GM23338 (cell line): Measurements from ENCODE around the gene CIAO3. TPM values are rescaled to one million over a fixed set of nuclear protein-coding genes. Genes with fewer than 3 reads are reported as not detected.

Source experiments
- ATAC-seq: fragments of 200-7000 bp; cut with Tn5 transposase; 3 replicates; pipeline ENCODE4 v1.9.1; 2020
- DNase-seq: peaks from one replicate; pipeline ENCODE4 v3.0.0-alpha.2; 2015; ENCODE audit warnings: low spot score
- H2AFZ ChIP-seq: fragments of 200-600 bp; sonication (generic); 2 replicates; pipeline ENCODE4 v1.8.0; 2016; ENCODE audit warnings: antibody characterized with exemption, mild to moderate bottlenecking, moderate library complexity
- H3F3A ChIP-seq: fragments of 200-600 bp; sonication (generic); replicated peaks from 2 replicates; pipeline ENCODE4 v1.8.0; 2017; ENCODE audit warnings: antibody characterized with exemption, mixed run types, low read depth
- H3K27ac ChIP-seq: fragments of 200-600 bp; sonication (generic); 2 replicates; pipeline ENCODE4 v1.6.1; 2016; ENCODE audit warnings: low read depth
- H3K27me3 ChIP-seq: fragments of 200-600 bp; sonication (generic); 2 replicates; pipeline ENCODE4 v1.8.0; 2016; ENCODE audit warnings: mild to moderate bottlenecking, mixed run types, moderate library complexity; ENCODE audit not compliant: insufficient read depth
- H3K36me3 ChIP-seq: fragments of 200-600 bp; sonication (generic); 2 replicates; pipeline ENCODE4 v1.8.0; 2016; ENCODE audit warnings: mild to moderate bottlenecking; ENCODE audit not compliant: insufficient read depth
- H3K4me1 ChIP-seq: fragments of 200-600 bp; sonication (generic); 2 replicates; pipeline ENCODE4 v1.8.0; 2016; ENCODE audit warnings: mild to moderate bottlenecking, moderate library complexity; ENCODE audit not compliant: insufficient read depth
- H3K4me2 ChIP-seq: fragments of 200-600 bp; sonication (generic); 2 replicates; pipeline ENCODE4 v1.7.1; 2017; ENCODE audit warnings: mixed run types
- H3K4me3 ChIP-seq: fragments of 200-600 bp; sonication (generic); 2 replicates; pipeline ENCODE4 v1.6.1; 2016; ENCODE audit warnings: mixed run types
- H3K79me2 ChIP-seq: fragments of 200-600 bp; sonication (generic); replicated peaks from 2 replicates; pipeline ENCODE4 v1.8.0; 2017; ENCODE audit warnings: mild to moderate bottlenecking; ENCODE audit not compliant: insufficient read depth
- H3K9me2 ChIP-seq: fragments of 200-600 bp; sonication (generic); 2 replicates; pipeline ENCODE4 v1.8.0; 2017; ENCODE audit not compliant: insufficient read depth
- H4K20me1 ChIP-seq: fragments of 200-600 bp; sonication (generic); replicated peaks from 2 replicates; pipeline ENCODE4 v1.8.0; 2017; ENCODE audit warnings: mild to moderate bottlenecking; ENCODE audit not compliant: insufficient read depth
- H3K27ac Mint-ChIP-seq: 2 replicates; pipeline ENCODE4 v1.8.0; 2020; ENCODE audit warnings: inconsistent platforms, mild to moderate bottlenecking, moderate library complexity, mixed read lengths
- H3K27me3 Mint-ChIP-seq: 3 replicates; pipeline ENCODE4 v1.8.0; 2022; ENCODE audit warnings: low read depth, mild to moderate bottlenecking, moderate library complexity, mixed read lengths, inconsistent platforms; ENCODE audit not compliant: insufficient read depth, poor library complexity
- H3K36me3 Mint-ChIP-seq: 3 replicates; pipeline ENCODE4 v1.8.0; 2021; ENCODE audit warnings: low read depth, mild to moderate bottlenecking, inconsistent platforms, moderate library complexity, mixed read lengths
- H3K4me1 Mint-ChIP-seq: 3 replicates; pipeline ENCODE4 v1.8.0; 2020; ENCODE audit warnings: mild to moderate bottlenecking, inconsistent platforms, mixed read lengths
- H3K4me3 Mint-ChIP-seq: 3 replicates; pipeline ENCODE4 v1.8.0; 2021; ENCODE audit warnings: moderate library complexity, mild to moderate bottlenecking, inconsistent platforms, mixed read lengths
- H3K9me3 Mint-ChIP-seq: 3 replicates; pipeline ENCODE4 v1.8.0; 2020; ENCODE audit warnings: moderate library complexity, mild to moderate bottlenecking, inconsistent platforms, mixed read lengths
- polyA plus RNA-seq: library from polyadenylated mRNA; unstranded; fragments of >200 nt; fragmentation: Nextera tagmentation; extraction: Ambion mirVana; gene quantifications from 2 replicates; pipeline ENCODE4 v1.2.1, GENCODE V29; 2016
- total RNA-seq: library from RNA; depleted of rRNA; stranded (reverse); fragments of >200 nt; shearing (Covaris generic); gene quantifications from 2 replicates; pipeline ENCODE4 v1.2.3, GENCODE V29; 2014
- TF ChIP-seq, protein P1 (sequence below): fragments of 250-450 bp; sonication (Bioruptor Pico); IDR thresholded peaks from 2 replicates; pipeline ENCODE4 v1.5.0; 2020; ENCODE audit warnings: mild to moderate bottlenecking, moderate library complexity
- TF ChIP-seq, protein P2 (sequence below): IDR thresholded peaks from 2 replicates; pipeline ENCODE4 v1.6.1; 2016; ENCODE audit warnings: antibody characterized with exemption

The CIAO3 gene
- total and polyA plus RNA-seq, 2 experiments from 2014 or later: 13.0 to 42.3 TPM

GRCh38 chr16:704047-704446, 36.8 kb downstream of the CIAO3 start (continued):
- TF ChIP-seq, protein P1, sequence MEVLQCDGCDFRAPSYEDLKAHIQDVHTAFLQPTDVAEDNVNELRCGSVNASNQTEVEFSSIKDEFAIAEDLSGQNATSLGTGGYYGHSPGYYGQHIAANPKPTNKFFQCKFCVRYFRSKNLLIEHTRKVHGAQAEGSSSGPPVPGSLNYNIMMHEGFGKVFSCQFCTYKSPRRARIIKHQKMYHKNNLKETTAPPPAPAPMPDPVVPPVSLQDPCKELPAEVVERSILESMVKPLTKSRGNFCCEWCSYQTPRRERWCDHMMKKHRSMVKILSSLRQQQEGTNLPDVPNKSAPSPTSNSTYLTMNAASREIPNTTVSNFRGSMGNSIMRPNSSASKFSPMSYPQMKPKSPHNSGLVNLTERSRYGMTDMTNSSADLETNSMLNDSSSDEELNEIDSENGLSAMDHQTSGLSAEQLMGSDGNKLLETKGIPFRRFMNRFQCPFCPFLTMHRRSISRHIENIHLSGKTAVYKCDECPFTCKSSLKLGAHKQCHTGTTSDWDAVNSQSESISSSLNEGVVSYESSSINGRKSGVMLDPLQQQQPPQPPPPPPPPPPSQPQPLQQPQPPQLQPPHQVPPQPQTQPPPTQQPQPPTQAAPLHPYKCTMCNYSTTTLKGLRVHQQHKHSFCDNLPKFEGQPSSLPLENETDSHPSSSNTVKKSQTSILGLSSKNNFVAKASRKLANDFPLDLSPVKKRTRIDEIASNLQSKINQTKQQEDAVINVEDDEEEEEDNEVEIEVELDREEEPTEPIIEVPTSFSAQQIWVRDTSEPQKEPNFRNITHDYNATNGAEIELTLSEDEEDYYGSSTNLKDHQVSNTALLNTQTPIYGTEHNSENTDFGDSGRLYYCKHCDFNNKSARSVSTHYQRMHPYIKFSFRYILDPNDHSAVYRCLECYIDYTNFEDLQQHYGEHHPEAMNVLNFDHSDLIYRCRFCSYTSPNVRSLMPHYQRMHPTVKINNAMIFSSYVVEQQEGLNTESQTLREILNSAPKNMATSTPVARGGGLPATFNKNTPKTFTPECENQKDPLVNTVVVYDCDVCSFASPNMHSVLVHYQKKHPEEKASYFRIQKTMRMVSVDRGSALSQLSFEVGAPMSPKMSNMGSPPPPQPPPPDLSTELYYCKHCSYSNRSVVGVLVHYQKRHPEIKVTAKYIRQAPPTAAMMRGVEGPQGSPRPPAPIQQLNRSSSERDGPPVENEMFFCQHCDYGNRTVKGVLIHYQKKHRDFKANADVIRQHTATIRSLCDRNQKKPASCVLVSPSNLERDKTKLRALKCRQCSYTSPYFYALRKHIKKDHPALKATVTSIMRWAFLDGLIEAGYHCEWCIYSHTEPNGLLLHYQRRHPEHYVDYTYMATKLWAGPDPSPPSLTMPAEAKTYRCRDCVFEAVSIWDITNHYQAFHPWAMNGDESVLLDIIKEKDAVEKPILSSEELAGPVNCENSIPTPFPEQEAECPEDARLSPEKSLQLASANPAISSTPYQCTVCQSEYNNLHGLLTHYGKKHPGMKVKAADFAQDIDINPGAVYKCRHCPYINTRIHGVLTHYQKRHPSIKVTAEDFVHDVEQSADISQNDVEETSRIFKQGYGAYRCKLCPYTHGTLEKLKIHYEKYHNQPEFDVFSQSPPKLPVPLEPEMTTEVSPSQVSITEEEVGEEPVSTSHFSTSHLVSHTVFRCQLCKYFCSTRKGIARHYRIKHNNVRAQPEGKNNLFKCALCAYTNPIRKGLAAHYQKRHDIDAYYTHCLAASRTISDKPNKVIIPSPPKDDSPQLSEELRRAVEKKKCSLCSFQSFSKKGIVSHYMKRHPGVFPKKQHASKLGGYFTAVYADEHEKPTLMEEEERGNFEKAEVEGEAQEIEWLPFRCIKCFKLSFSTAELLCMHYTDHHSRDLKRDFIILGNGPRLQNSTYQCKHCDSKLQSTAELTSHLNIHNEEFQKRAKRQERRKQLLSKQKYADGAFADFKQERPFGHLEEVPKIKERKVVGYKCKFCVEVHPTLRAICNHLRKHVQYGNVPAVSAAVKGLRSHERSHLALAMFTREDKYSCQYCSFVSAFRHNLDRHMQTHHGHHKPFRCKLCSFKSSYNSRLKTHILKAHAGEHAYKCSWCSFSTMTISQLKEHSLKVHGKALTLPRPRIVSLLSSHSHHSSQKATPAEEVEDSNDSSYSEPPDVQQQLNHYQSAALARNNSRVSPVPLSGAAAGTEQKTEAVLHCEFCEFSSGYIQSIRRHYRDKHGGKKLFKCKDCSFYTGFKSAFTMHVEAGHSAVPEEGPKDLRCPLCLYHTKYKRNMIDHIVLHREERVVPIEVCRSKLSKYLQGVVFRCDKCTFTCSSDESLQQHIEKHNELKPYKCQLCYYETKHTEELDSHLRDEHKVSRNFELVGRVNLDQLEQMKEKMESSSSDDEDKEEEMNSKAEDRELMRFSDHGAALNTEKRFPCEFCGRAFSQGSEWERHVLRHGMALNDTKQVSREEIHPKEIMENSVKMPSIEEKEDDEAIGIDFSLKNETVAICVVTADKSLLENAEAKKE (CRISPR knock-in tag): no peak
- TF ChIP-seq, protein P2, sequence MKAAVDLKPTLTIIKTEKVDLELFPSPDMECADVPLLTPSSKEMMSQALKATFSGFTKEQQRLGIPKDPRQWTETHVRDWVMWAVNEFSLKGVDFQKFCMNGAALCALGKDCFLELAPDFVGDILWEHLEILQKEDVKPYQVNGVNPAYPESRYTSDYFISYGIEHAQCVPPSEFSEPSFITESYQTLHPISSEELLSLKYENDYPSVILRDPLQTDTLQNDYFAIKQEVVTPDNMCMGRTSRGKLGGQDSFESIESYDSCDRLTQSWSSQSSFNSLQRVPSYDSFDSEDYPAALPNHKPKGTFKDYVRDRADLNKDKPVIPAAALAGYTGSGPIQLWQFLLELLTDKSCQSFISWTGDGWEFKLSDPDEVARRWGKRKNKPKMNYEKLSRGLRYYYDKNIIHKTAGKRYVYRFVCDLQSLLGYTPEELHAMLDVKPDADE: no peak

GRCh38 chr16:703406-703805, 37.4 kb downstream of the CIAO3 start:
- Mint-ChIP-seq H3K36me3 (no peaks in the 10 kb centered on the region), H3K9me3 (no peaks in the 10 kb centered on the region; the same call in 2 of the 3 replicates)
- no peak for ATAC-seq
- TF ChIP-seq, protein P2: no peak
- TF ChIP-seq, protein P1 (CRISPR knock-in tag): no peak

More at GRCh38 chr16:703406-703805, 37.4 kb downstream of the CIAO3 start:
- Histone ChIP-seq H3K79me2 (no peaks in the 10 kb centered on the region), H3K36me3 (no peaks in the 10 kb centered on the region), H3K27me3 (peaks cover 93% of the 10 kb centered on the region), H3K4me1 (no peaks in the 10 kb centered on the region), H3K4me3 (no peak overlapping the region), H3K9me2 (no peaks in the 10 kb centered on the region), H3K4me2 (no peak overlapping the region), H2AFZ (no peak overlapping the region), H3F3A (0 out of 2 replicates have a peak, but pooled peaks cover 6% of the 10 kb centered on the region), H3K27ac (no peak overlapping the region), H4K20me1 (no peaks in the 10 kb centered on the region; the same call in 1 of the 2 replicates)
- H3K4me3 Mint-ChIP-seq: no peak overlapping the region
- H3K27me3 Mint-ChIP-seq: peaks cover 76% of the 10 kb centered on the region
- no peaks in the 10 kb centered on the region for H3K4me1 Mint-ChIP-seq
- no peak for DNase-seq
- H3K27ac Mint-ChIP-seq: no peak overlapping the region
